ENCODE results near the gene C1orf116. TPM values are rescaled to one million over a fixed set of nuclear protein-coding genes. Genes with fewer than 3 reads are reported as not detected.

C1orf116 gene
- total RNA-seq, 1 donor from 2014 or later = under 0.01 TPM

GRCh38 chr1:207000651-207001291 lies 31.8 kb downstream of the C1orf116 start:
- no peak for DNase-seq (ENCODE audit: low read depth, low spot score)

GRCh38 chr1:206998816-206999215 lies 33.7 kb downstream of the C1orf116 start:
- DNase-seq (ENCODE audit: low read depth, low spot score) = no peak

- no peak for DNase-seq (ENCODE audit: low read depth, low spot score)
Measured at GRCh38 chr1:206992790-206993189, 39.8 kb downstream of the C1orf116 start.

- no peak for DNase-seq (ENCODE audit: low read depth, low spot score)
Measured at GRCh38 chr1:206987873-206988272, 44.7 kb downstream of the C1orf116 start.

GRCh38 chr1:206986885-206987284 lies 45.7 kb downstream of the C1orf116 start:
- no peak for DNase-seq (ENCODE audit: low read depth, low spot score)

- DNase-seq (ENCODE audit: low read depth, low spot score) = no peak
Measured at GRCh38 chr1:206986402-206986801, 46.2 kb downstream of the C1orf116 start.

- no peak for DNase-seq (ENCODE audit: low read depth, low spot score)
Measured at GRCh38 chr1:206985162-206985749, 47.3 kb downstream of the C1orf116 start.

- no peak for DNase-seq (ENCODE audit: low read depth, low spot score)
Measured at GRCh38 chr1:206982216-206982615, 50.3 kb downstream of the C1orf116 start.

- no peak for DNase-seq (ENCODE audit: low read depth, low spot score)
Measured at GRCh38 chr1:206979379-206980043, 53.0 kb downstream of the C1orf116 start.

GRCh38 chr1:206978259-206978658 lies 54.3 kb downstream of the C1orf116 start:
- no peak for DNase-seq (ENCODE audit: low read depth, low spot score)

- DNase-seq (ENCODE audit: low read depth, low spot score) = no peak
Measured at GRCh38 chr1:206975306-206975705, 57.2 kb downstream of the C1orf116 start.

- DNase-seq (ENCODE audit: low read depth, low spot score) = no peak
Measured at GRCh38 chr1:206974140-206974539, 58.4 kb downstream of the C1orf116 start.

- DNase-seq (ENCODE audit: low read depth, low spot score) = no peak
Measured at GRCh38 chr1:206972728-206973127, 59.8 kb downstream of the C1orf116 start.

GRCh38 chr1:206971029-206971655 lies 61.4 kb downstream of the C1orf116 start:
- no peak for DNase-seq (ENCODE audit: low read depth, low spot score)

- no peak for DNase-seq (ENCODE audit: low read depth, low spot score)
Measured at GRCh38 chr1:206970446-206970845, 62.1 kb downstream of the C1orf116 start, which contains the start of gene FCAMR. Gene FCAMR (minus strand): TSS chr1:206970460. CDS start chr1:206970125, 335 bp downstream.

- DNase-seq (ENCODE audit: low read depth, low spot score) = no peak
Measured at GRCh38 chr1:206969090-206969489, 63.5 kb downstream of the C1orf116 start.

Other genes with a start within 250 kb of the C1orf116 start
- not detected in 2 replicates for gene IL20, start 167.1 kb downstream of the C1orf116 start, total RNA-seq
- not detected in 2 replicates for gene IL24, start 135.3 kb downstream of the C1orf116 start, total RNA-seq
- gene FCMR, start 110.8 kb downstream of the C1orf116 start, total RNA-seq = not detected in 2 replicates
- not detected in 2 replicates for gene PIGR, start 86.3 kb downstream of the C1orf116 start, total RNA-seq
- not detected in 2 replicates for gene FCAMR, start 62.3 kb downstream of the C1orf116 start, total RNA-seq
- gene YOD1, start 18.5 kb upstream of the C1orf116 start, total RNA-seq = 7.3 and 10.4 TPM in 2 replicates
- 1.1 and 1.8 TPM in 2 replicates for gene PFKFB2, start 20.5 kb upstream of the C1orf116 start, total RNA-seq
- gene C4BPB, start 56.1 kb upstream of the C1orf116 start, total RNA-seq = not detected in 2 replicates
- gene C4BPA, start 71.5 kb upstream of the C1orf116 start, total RNA-seq = not detected in 2 replicates

Measured in pulmonary artery endothelial cell (primary cell).